ENCODE measurements around the gene TPSB2.

Gene TPSB2

GRCh38 chr16:1276580-1276878 lies 46.5 kb upstream of the TPSB2 start:
- no peak for TF ChIP-seq CEBPB (IDR thresholded peaks at IDR 0.05)
- TF ChIP-seq ZBTB7A (IDR thresholded peaks at IDR 0.05; ENCODE audit: low read depth) = no peak
- no peak for TF ChIP-seq EGR1 (IDR thresholded peaks at IDR 0.05)
- TF ChIP-seq REST (IDR thresholded peaks at IDR 0.05; ENCODE audit: low read depth) = no peak
- no peak for TF ChIP-seq FOXM1 (IDR thresholded peaks at IDR 0.05; ENCODE audit: borderline replicate concordance, low read depth)
- no peak for TF ChIP-seq CREB1 (IDR thresholded peaks at IDR 0.05; ENCODE audit: low read depth)
- TF ChIP-seq MAX (IDR thresholded peaks at IDR 0.05) = no peak
- TF ChIP-seq NFIC (IDR thresholded peaks at IDR 0.05) = no peak
- no peak for TF ChIP-seq EP300 (IDR thresholded peaks at IDR 0.05; ENCODE audit: borderline replicate concordance)
- TF ChIP-seq USF1 (IDR thresholded peaks at IDR 0.05) = no peak
- no peak for TF ChIP-seq RAD21 (IDR thresholded peaks at IDR 0.05; ENCODE audit: low read depth)
- no peak for TF ChIP-seq TCF12 (IDR thresholded peaks at IDR 0.05; ENCODE audit: low read depth)
- TF ChIP-seq TAF1 (IDR thresholded peaks at IDR 0.05; ENCODE audit: low read depth) = no peak
- TF ChIP-seq TEAD4 (IDR thresholded peaks at IDR 0.05) = no peak
- TF ChIP-seq YY1 (IDR thresholded peaks at IDR 0.05; ENCODE audit: low read depth) = no peak

GRCh38 chr16:1275791-1276579 lies 46.0 kb upstream of the TPSB2 start:
- TF ChIP-seq MAX (IDR thresholded peaks at IDR 0.05) = no peak
- no peak for TF ChIP-seq TCF12 (IDR thresholded peaks at IDR 0.05; ENCODE audit: low read depth)
- no peak for TF ChIP-seq NFIC (IDR thresholded peaks at IDR 0.05)

- TF ChIP-seq NFIC (IDR thresholded peaks at IDR 0.05) (no peak), EGR1 (IDR thresholded peaks at IDR 0.05) (no peak), ZBTB7A (IDR thresholded peaks at IDR 0.05; ENCODE audit: low read depth) (no peak), TCF12 (IDR thresholded peaks at IDR 0.05; ENCODE audit: low read depth) (no peak)
Measured at GRCh38 chr16:1274767-1275166, 44.8 kb upstream of the TPSB2 start.

GRCh38 chr16:1273816-1274215 lies 43.8 kb upstream of the TPSB2 start:
- TF ChIP-seq FOXM1 (IDR thresholded peaks at IDR 0.05; ENCODE audit: borderline replicate concordance, low read depth) (no peak), CEBPB (IDR thresholded peaks at IDR 0.05) (no peak), EP300 (IDR thresholded peaks at IDR 0.05; ENCODE audit: borderline replicate concordance) (no peak), YY1 (IDR thresholded peaks at IDR 0.05; ENCODE audit: low read depth) (no peak), ZBTB7A (IDR thresholded peaks at IDR 0.05; ENCODE audit: low read depth) (no peak), USF1 (IDR thresholded peaks at IDR 0.05) (no peak), CREB1 (IDR thresholded peaks at IDR 0.05; ENCODE audit: low read depth) (no peak), TCF12 (IDR thresholded peaks at IDR 0.05; ENCODE audit: low read depth) (no peak), MAX (IDR thresholded peaks at IDR 0.05) (no peak), REST (IDR thresholded peaks at IDR 0.05; ENCODE audit: low read depth) (no peak), TAF1 (IDR thresholded peaks at IDR 0.05; ENCODE audit: low read depth) (no peak), EGR1 (IDR thresholded peaks at IDR 0.05) (no peak), TEAD4 (IDR thresholded peaks at IDR 0.05) (no peak), RAD21 (IDR thresholded peaks at IDR 0.05; ENCODE audit: low read depth) (no peak), NFIC (IDR thresholded peaks at IDR 0.05) (no peak)

GRCh38 chr16:1272453-1273198 lies 42.6 kb upstream of the TPSB2 start:
- TF ChIP-seq FOXM1 (IDR thresholded peaks at IDR 0.05; ENCODE audit: borderline replicate concordance, low read depth) (no peak), RAD21 (IDR thresholded peaks at IDR 0.05; ENCODE audit: low read depth) (no peak), NFIC (IDR thresholded peaks at IDR 0.05) (no peak), TEAD4 (IDR thresholded peaks at IDR 0.05) (no peak), TAF1 (IDR thresholded peaks at IDR 0.05; ENCODE audit: low read depth) (no peak), CEBPB (IDR thresholded peaks at IDR 0.05) (no peak), TCF12 (IDR thresholded peaks at IDR 0.05; ENCODE audit: low read depth) (no peak), YY1 (IDR thresholded peaks at IDR 0.05; ENCODE audit: low read depth) (no peak), EGR1 (IDR thresholded peaks at IDR 0.05) (no peak)

Measured in Ishikawa (cell line).